T47D (cell line): ENCODE measurements around the gene GFOD2.
A peak's percentile ranks its signal among the peaks of the same experiment; 100 is the strongest.

Source experiments
- DNase-seq, 2 experiments: peaks; one replicate each; pipeline versions ENCODE4 v3.0.0 to v3.0.0-alpha.2; 2011 to 2012; ENCODE audit warnings: low read depth in 1 of 2, low spot score in 1 of 2
- JUND ChIP-seq: IDR thresholded peaks from 2 replicates; pipeline ENCODE4 v1.6.1; 2012; ENCODE audit warnings: low read depth
- in situ Hi-C: cut with HindIII; loops from 2 replicates; pipeline ENCODE4 v1.10.0; 2016; ENCODE audit warnings: low sequenced_read_pairs, low pct_unique_long_range_greater_than_20kb

The GFOD2 gene

DNA sequence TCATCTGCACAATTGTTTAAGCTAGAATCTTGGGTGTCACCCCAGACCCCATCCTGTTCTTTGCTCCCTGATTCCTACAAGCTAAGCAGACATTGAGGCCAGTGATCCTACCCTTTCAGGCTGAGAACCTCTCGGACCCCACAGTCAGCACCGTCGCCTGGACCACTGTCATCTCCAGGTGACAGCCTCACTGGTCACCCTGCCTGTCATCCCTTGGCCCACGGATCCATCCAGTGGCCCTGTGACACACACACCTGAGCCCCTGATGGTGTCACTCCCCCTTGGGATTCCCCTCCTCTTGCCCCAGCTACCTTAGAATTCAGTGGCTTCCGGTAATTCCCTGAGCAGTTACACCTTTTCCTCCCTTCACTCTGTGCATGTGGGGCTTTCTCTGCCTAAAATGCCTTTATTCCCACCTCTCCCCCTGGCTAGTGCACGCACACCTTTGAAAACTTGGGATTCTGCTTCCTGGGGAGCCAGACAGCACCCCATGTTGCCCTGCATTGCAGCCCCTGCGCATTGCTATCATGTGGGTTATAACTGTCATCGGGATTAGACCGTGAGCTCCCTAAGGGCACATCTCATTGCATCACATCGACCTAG lies 49.5 kb downstream of the GFOD2 start:
- TF ChIP-seq JUND = no peak
- in situ Hi-C loops = no loop called here
- no peak for DNase-seq

DNA sequence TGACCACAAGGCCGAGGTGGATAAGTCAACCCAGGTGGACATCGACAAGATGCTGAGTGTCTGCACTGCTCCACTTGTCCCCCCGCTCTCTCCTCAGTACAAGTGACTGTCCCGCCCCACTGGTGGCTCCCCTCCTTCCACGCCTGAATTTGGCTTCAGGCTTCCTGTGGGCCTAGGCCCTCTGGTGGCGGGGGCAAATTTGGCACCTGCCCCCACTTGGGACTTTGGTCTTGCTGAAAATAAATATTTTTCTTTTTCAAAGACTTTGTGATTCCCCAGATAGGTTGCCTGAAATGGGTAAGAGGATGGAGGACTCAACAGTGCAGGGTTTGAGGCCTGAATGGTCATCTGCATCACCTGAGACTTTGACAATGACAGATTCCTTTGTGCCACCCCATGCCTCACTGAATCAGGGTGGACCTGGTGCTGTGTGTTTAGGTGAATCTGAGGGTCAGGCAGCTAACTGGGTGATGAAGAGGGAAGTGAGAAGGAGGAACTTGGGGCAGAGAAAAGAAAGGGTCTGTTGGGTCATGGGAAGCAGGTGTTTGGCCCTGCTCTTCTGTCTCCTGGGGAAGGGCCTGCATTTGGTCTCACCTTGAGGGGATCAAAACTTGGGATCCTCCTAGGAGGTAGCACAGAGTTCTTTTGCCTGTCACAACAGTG lies 50.5 kb downstream of the GFOD2 start:
- TF ChIP-seq JUND = no peak
- DNase-seq = no peak
- in situ Hi-C loops = no loop called here

GRCh38 chr16:67667817-67668494 lies 51.2 kb downstream of the GFOD2 start:
- TF ChIP-seq JUND = no peak
- peak; percentile 97 to 98 for DNase-seq
- in situ Hi-C loops = no loop called here

GRCh38 chr16:67667453-67667816 lies 51.7 kb downstream of the GFOD2 start:
- in situ Hi-C loops = no loop called here
- no peak for TF ChIP-seq JUND
- no peak for DNase-seq

DNA sequence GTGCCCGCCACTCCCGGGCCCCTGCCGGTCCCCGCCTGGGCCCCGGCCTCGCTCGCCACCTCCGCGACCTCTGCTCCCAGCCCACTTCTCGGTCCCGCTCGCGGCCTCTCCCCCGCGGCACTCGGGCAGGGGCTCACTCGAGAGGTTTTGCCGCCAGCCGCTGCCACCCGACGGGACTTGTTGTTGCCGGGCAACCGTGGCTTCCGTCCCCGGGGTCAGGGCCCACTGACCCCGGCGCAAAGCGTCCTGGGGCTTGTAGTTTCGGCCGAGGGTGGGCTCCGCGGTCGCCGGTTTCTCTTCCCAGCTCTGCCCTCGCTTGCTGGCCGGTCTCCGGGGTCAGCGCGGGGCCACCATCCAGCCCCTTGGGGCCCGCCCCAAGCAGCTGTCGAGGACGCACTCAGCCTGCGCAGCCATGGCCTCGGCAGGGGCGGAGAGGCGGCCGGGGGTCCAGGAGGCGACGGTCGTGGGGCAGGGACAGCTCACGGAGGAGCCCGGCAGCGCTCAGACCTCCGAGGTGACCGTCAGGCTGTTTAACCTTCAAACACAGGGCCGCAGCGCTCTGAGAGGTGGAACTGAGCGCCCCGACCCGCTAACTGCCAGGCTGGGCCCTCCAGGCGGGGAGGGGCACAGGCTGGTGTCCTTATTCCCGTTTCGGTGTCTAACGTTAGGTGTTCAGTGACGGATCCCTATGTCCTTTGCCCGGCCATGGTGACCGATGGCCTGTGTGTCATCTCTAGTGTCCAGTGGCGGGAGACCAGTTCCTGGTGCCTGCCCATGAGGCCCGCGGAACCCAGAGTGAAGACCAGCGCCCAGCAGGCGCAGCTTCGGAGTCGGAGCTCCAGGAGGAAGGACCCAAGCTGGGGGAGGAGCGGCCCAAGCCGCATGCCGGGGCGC lies 52.3 kb downstream of the GFOD2 start, which contains the start of the genes C16orf86 and ENKD1:
Gene C16orf86, plus strand, starts transcription at position 256 of the 894 bp plus-strand sequence. Its CDS starts 157 bp downstream, at position 413.
Gene ENKD1, minus strand, starts transcription at position 192 of the 894 bp plus-strand sequence. CDS start 308 bp downstream, outside the sequence.
- TF ChIP-seq JUND = no peak
- peak; percentile 83 to 93 for DNase-seq
- in situ Hi-C loops = no loop called here

GRCh38 chr16:67666032-67666551 lies 53.0 kb downstream of the GFOD2 start:
- in situ Hi-C loops = no loop called here
- no peak for TF ChIP-seq JUND
- peak in 1 of 2 experiments; percentile 34 for DNase-seq

DNA sequence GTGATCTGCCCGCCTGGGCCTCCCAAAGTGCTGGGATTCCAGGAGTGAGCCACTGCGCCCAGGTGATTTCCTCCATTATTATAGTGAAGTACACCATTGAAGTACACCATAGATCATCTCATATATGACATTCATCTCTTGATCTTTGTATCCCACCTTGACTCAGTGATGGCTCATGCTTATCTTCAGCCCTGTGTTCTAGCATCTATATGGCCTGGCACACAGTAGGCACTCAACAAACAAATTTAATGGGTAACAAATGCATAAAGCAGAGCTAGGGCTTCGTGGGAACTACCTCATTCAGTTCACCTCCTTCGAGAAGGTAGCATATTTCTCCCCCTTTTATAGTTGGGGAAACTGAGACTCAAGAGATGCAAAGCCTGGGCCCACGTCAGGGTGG lies 53.5 kb downstream of the GFOD2 start:
- DNase-seq = no peak

DNA sequence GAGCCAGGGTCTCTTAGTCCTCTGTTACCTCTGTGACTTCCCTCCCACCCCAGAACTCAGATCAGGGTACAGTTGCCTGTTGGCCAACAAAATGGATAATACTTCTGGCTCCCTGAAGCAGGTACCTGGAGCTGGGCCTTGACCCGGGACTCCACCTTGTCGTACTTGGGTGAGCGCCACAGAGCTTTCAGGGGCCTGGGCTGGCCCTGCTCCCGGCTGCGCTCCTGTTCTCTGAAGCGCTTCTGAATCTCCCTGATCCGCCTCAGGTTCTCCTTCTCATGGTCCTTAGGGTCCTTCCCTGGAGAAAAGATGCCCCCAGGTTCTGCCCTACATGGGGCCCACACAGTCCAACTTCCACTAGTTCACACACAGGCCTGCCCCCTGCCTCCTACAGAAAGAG lies 54.2 kb downstream of the GFOD2 start:
- in situ Hi-C loops = no loop called here
- TF ChIP-seq JUND = no peak
- no peak for DNase-seq

More for the DNA sequence above, 53.5 kb downstream of the GFOD2 start:
- TF ChIP-seq JUND = no peak
- in situ Hi-C loops = no loop called here

- in situ Hi-C loops = no loop called here
- no peak for TF ChIP-seq JUND
- no peak for DNase-seq
Observed at GRCh38 chr16:67664258-67664657, 54.9 kb downstream of the GFOD2 start.

GRCh38 chr16:67663877-67664222 lies 55.3 kb downstream of the GFOD2 start:
- in situ Hi-C loops = no loop called here
- TF ChIP-seq JUND = no peak
- no peak for DNase-seq

DNA sequence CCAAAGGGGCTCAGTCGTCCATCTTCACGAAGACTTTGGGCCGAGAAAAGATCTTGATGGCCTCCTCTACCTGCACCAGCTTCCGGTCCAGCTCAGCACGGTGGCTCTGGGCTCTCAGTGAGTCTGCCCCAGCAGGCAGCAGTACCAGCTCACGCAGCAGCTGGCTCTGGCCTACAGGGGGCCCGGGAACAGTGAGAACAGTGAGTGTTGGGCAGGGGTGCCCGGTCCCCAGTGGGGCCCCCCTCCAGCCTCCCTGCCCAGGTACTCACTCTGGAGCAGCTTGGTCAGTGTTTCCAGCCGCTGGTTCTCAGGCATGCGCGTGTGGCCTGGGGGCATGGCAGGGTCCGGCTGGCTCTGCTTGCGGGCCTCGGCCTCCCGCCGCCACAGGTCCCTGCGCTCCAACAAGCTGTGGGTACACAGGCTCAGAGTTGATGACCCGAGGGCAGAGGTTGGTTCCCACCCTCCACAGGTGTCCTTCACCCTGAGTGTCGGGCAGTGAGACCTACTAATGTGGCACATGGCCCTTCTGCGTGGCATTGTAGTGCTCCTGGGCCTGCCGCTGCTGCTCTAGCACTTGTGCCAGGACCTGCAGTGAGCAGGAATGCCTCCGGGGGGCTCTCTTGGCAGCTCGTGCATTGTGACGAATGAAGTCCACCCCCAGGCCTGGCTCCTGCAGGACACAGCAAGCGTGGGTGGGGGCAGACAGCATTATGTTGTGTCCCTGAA lies 55.8 kb downstream of the GFOD2 start:
- in situ Hi-C loops = no loop called here
- peak; percentile 29 to 38 for DNase-seq
- TF ChIP-seq JUND = no peak

- in situ Hi-C loops = no loop called here
- no peak for DNase-seq
- no peak for TF ChIP-seq JUND
Observed at GRCh38 chr16:67662653-67663010, 56.5 kb downstream of the GFOD2 start.
